ENCODE data around the gene TRPM3.

The TRPM3 gene

DNA sequence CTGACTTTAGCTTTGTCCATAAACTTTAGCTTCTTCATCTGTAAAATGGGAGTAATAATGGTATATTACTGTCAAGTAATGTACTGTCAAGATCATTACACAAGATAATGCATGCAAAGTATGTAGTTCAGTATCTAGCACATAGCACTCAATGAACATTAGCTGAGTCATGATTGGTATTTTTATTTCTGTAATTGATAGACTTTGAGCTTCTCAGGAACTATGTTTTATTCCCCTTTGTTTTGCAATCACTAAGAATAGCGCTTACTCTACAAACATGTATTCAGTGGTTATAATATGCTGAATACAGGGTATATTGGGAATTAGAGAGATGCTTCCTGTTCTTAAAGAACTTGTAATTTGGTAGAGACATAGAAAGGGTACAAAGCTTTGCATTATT lies 564.6 kb downstream of the TRPM3 start:
- Histone ChIP-seq H3K4me3 (replicated peaks; ENCODE audit: insufficient read depth, low read length) (no peak overlapping the region), H3K27me3 (ENCODE audit: insufficient read depth, poor library complexity, severe bottlenecking) (no peaks in the 10 kb centered on the region), H3K27ac (replicated peaks) (no peak overlapping the region)
- no peak for TF ChIP-seq SPI1 (IDR thresholded peaks at IDR 0.05; ENCODE audit: borderline replicate concordance, low read depth)
- TF ChIP-seq POLR2AphosphoS5 (IDR thresholded peaks at IDR 0.05; ENCODE audit: low read depth) = no peak
- no peak for TF ChIP-seq CTCF (IDR thresholded peaks at IDR 0.05; ENCODE audit: insufficient read depth, low read length)
- TF ChIP-seq GABPA (IDR thresholded peaks at IDR 0.05; ENCODE audit: low read depth) = no peak
- no peak for TF ChIP-seq REST (IDR thresholded peaks at IDR 0.05; ENCODE audit: insufficient replicate concordance, low read depth)
- no peak for DNase-seq (ENCODE audit: low read depth in 1 of 2, low spot score in 1 of 2)

DNA sequence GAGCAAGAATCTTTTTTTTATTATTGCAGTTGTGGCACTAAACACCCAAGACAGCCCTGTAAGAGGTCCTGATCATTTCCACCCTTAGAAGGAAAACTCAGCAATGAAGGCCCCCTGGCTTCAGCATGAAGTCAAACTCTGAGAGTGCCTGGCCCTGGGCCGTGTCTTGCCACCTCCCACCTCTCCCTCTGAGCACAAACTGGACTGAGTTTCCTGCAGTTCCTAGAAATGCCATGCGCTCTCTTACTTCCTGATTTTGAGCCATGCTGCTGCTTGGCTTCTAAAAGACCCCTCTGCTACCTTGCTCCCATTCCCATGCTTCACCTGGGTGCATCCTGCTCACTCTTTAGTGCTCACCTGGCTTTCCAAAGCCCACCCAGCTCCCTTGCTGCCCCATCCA lies 566.5 kb downstream of the TRPM3 start:
- DNase-seq (ENCODE audit: low read depth in 1 of 2, low spot score in 1 of 2) = no peak
- H3K27ac ChIP-seq (replicated peaks) = no peak overlapping the region

More for the DNA sequence above, 566.5 kb downstream of the TRPM3 start:
- TF ChIP-seq SPI1 (IDR thresholded peaks at IDR 0.05; ENCODE audit: borderline replicate concordance, low read depth) = no peak
- no peak for TF ChIP-seq POLR2AphosphoS5 (IDR thresholded peaks at IDR 0.05; ENCODE audit: low read depth)
- no peak for TF ChIP-seq CTCF (IDR thresholded peaks at IDR 0.05; ENCODE audit: insufficient read depth, low read length)
- TF ChIP-seq REST (IDR thresholded peaks at IDR 0.05; ENCODE audit: insufficient replicate concordance, low read depth) = no peak
- no peak for TF ChIP-seq GABPA (IDR thresholded peaks at IDR 0.05; ENCODE audit: low read depth)
- Histone ChIP-seq H3K4me3 (replicated peaks; ENCODE audit: insufficient read depth, low read length) (no peak overlapping the region), H3K27me3 (ENCODE audit: insufficient read depth, poor library complexity, severe bottlenecking) (no peaks in the 10 kb centered on the region)
